Left hindlimb (tissue), 1 donor: ENCODE data around the gene ZNF578.
"Not testable (repeated sequence)": the region's sequence is repeated elsewhere in the genome, so short reads cannot be mapped to it uniquely, and the experiment has no call there.

Experiments
- DNase-seq: peaks from one replicate; pipeline ENCODE4 v3.0.0-alpha.2; 2018

The ZNF578 gene

GRCh38 chr19:52453324-52454094, at the start of gene ZNF578:
TSS of gene ZNF578 (plus strand) at chr19:52453553. CDS start at chr19:52501846, 48,293 bp downstream.
- peak; percentile 94 for DNase-seq

- DNase-seq = no peak
These were observed 43.1 kb upstream of the ZNF578 start for GRCh38 chr19:52410276-52410675.

- DNase-seq = no peak
These were observed 37.6 kb upstream of the ZNF578 start for GRCh38 chr19:52415711-52416110.

GRCh38 chr19:52428937-52429336, 24.4 kb upstream of the ZNF578 start, which contains the start of gene ZNF534:
TSS of gene ZNF534 (plus strand) at chr19:52429148. CDS start at chr19:52431475, 2,327 bp downstream.
- DNase-seq = no peak

- DNase-seq = no peak
These were observed 11.2 kb upstream of the ZNF578 start for GRCh38 chr19:52442179-52442578.

- DNase-seq = no peak
These were observed 8.8 kb upstream of the ZNF578 start for GRCh38 chr19:52444506-52444905.

GRCh38 chr19:52451241-52451640, 2.1 kb upstream of the ZNF578 start:
- no peak for DNase-seq

GRCh38 chr19:52464798-52465470, 11.6 kb downstream of the ZNF578 start:
- DNase-seq = no peak

- no peak for DNase-seq
These were observed 20.4 kb downstream of the ZNF578 start for GRCh38 chr19:52473655-52474350.

- no peak for DNase-seq
These were observed 21.2 kb downstream of the ZNF578 start for GRCh38 chr19:52474351-52475127.

- DNase-seq = not testable (repeated sequence)
These were observed 30.9 kb downstream of the ZNF578 start for GRCh38 chr19:52484111-52484743.

GRCh38 chr19:52485064-52485463, 31.7 kb downstream of the ZNF578 start:
- not testable (repeated sequence) for DNase-seq

- not testable (repeated sequence) for DNase-seq
These were observed 32.3 kb downstream of the ZNF578 start for GRCh38 chr19:52485561-52486240.

GRCh38 chr19:52492201-52492993, 39.0 kb downstream of the ZNF578 start:
- DNase-seq = peak; percentile 48

GRCh38 chr19:52492994-52493470, 39.7 kb downstream of the ZNF578 start:
- peak; percentile 40 for DNase-seq

- no peak for DNase-seq
These were observed 41.2 kb downstream of the ZNF578 start for GRCh38 chr19:52494518-52494917.

GRCh38 chr19:52498571-52498970, 45.2 kb downstream of the ZNF578 start:
- no peak for DNase-seq

GRCh38 chr19:52500474-52500873, 47.1 kb downstream of the ZNF578 start:
- DNase-seq = not testable (repeated sequence)

- not testable (repeated sequence) for DNase-seq
These were observed 47.6 kb downstream of the ZNF578 start for GRCh38 chr19:52500991-52501390.

- DNase-seq = no peak
These were observed 53.9 kb downstream of the ZNF578 start for GRCh38 chr19:52507266-52507665.

GRCh38 chr19:52516191-52516590, 62.8 kb downstream of the ZNF578 start:
- no peak for DNase-seq
